Ishikawa (cell line): Measurements from ENCODE around the gene PCGF2.

Experiments
- CEBPB ChIP-seq: IDR thresholded peaks from 2 replicates; pipeline ENCODE4 v1.6.1; 2012
- CREB1 ChIP-seq: IDR thresholded peaks from 2 replicates; pipeline ENCODE4 v1.6.1; 2012; ENCODE audit warnings: low read depth
- EGR1 ChIP-seq: IDR thresholded peaks from 2 replicates; pipeline ENCODE4 v1.6.1; 2012
- EP300 ChIP-seq: IDR thresholded peaks from 2 replicates; pipeline ENCODE4 v1.6.1; 2012; ENCODE audit warnings: borderline replicate concordance
- FOXM1 ChIP-seq: IDR thresholded peaks from 2 replicates; pipeline ENCODE4 v1.6.1; 2012; ENCODE audit warnings: low read depth, borderline replicate concordance
- NFIC ChIP-seq: IDR thresholded peaks from 2 replicates; pipeline ENCODE4 v1.6.1; 2012
- RAD21 ChIP-seq: IDR thresholded peaks from 2 replicates; pipeline ENCODE4 v1.6.1; 2012; ENCODE audit warnings: low read depth
- TAF1 ChIP-seq: IDR thresholded peaks from 2 replicates; pipeline ENCODE4 v1.6.1; 2012; ENCODE audit warnings: low read depth, mild to moderate bottlenecking
- TCF12 ChIP-seq: IDR thresholded peaks from 2 replicates; pipeline ENCODE4 v1.6.1; 2012; ENCODE audit warnings: low read depth
- TEAD4 ChIP-seq: IDR thresholded peaks from 2 replicates; pipeline ENCODE4 v1.6.1; 2012
- YY1 ChIP-seq: IDR thresholded peaks from 2 replicates; pipeline ENCODE4 v1.6.1; 2012; ENCODE audit warnings: low read depth
- ZBTB7A ChIP-seq: IDR thresholded peaks from 2 replicates; pipeline ENCODE4 v1.6.1; 2012; ENCODE audit warnings: low read depth
- TF ChIP-seq, protein P1 (sequence below): IDR thresholded peaks from 2 replicates; pipeline ENCODE4 v1.6.1; 2012; ENCODE audit warnings: low read depth, mild to moderate bottlenecking
- TF ChIP-seq, protein P2 (sequence below): IDR thresholded peaks from 2 replicates; pipeline ENCODE4 v1.6.1; 2012
- TF ChIP-seq, protein P3 (sequence below): IDR thresholded peaks from 2 replicates; pipeline ENCODE4 v1.6.1; 2012

The PCGF2 gene

DNA sequence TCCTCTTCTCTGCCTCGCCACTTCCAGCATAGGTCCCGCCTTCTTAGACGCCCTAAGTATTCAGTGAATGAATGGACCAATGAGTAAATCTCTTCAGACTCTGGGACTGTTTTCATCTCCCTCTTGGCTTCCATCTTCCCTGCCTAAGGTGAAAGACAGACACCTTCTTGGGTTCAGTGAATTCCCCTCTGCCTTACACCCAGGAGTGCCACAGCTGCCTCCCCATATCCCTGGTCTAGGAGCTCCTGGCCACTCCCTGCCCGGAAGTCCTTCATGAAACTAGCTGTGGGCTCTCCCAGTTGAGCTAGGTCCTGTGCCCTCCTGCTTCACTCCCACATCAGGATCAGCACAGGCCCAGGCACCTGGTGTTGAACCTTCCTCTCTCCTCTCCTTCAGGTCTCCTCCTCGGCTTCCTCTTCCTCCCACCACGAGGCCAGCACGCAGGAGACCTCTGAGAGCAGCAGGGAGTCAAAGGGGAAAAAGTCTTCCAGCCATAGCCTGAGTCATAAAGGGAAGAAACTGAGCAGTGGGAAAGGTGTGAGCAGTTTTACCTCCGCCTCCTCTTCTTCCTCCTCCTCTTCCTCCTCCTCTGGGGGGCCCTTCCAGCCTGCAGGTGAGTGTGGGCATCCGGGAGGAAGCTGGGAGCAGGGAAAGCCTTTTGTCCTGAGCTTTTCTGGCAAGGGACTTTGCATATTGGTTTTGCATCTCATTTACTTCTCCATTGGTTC lies 32.8 kb downstream of the PCGF2 start:
- TF ChIP-seq ZBTB7A (no peak), EP300 (no peak), RAD21 (no peak), EGR1 (no peak), TEAD4 (no peak), FOXM1 (no peak), CEBPB (no peak), YY1 (no peak)
- TF ChIP-seq, protein P1, sequence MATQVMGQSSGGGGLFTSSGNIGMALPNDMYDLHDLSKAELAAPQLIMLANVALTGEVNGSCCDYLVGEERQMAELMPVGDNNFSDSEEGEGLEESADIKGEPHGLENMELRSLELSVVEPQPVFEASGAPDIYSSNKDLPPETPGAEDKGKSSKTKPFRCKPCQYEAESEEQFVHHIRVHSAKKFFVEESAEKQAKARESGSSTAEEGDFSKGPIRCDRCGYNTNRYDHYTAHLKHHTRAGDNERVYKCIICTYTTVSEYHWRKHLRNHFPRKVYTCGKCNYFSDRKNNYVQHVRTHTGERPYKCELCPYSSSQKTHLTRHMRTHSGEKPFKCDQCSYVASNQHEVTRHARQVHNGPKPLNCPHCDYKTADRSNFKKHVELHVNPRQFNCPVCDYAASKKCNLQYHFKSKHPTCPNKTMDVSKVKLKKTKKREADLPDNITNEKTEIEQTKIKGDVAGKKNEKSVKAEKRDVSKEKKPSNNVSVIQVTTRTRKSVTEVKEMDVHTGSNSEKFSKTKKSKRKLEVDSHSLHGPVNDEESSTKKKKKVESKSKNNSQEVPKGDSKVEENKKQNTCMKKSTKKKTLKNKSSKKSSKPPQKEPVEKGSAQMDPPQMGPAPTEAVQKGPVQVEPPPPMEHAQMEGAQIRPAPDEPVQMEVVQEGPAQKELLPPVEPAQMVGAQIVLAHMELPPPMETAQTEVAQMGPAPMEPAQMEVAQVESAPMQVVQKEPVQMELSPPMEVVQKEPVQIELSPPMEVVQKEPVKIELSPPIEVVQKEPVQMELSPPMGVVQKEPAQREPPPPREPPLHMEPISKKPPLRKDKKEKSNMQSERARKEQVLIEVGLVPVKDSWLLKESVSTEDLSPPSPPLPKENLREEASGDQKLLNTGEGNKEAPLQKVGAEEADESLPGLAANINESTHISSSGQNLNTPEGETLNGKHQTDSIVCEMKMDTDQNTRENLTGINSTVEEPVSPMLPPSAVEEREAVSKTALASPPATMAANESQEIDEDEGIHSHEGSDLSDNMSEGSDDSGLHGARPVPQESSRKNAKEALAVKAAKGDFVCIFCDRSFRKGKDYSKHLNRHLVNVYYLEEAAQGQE: no peak
- TF ChIP-seq, protein P2, sequence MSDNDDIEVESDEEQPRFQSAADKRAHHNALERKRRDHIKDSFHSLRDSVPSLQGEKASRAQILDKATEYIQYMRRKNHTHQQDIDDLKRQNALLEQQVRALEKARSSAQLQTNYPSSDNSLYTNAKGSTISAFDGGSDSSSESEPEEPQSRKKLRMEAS: no peak

DNA sequence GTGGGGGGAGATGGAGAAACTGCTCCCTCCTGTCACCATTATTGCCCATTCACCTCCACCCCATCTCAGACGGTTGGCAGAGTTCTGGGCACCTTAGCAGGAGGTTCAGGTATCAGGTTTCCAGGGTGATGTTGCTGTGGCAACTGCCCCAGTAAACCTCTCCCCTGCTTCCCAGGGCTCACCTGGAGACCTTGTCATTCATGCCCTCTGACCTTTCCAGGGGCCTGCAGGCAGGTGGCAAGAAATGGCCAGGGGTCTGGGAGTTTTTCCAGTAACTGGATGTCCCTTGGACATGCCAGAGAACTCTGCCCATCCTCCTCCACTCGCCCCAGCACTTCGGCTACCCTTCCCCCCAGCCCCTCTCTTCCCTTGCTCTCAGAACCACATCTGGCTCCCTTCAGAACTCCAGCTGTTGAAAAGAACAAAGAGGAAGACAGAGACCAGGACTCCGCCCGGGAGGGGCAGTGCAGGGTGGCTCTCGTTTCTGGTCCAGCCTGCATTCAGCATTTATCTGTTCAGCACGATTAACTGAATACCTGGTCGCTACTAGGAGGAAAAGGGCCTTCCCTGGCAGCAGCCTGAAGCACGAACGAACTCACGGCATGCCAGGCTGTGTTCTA lies 34.6 kb downstream of the PCGF2 start:
- no peak for TF ChIP-seq TEAD4
- TF ChIP-seq YY1: no peak
- TF ChIP-seq EGR1: no peak
- TF ChIP-seq, protein P3, sequence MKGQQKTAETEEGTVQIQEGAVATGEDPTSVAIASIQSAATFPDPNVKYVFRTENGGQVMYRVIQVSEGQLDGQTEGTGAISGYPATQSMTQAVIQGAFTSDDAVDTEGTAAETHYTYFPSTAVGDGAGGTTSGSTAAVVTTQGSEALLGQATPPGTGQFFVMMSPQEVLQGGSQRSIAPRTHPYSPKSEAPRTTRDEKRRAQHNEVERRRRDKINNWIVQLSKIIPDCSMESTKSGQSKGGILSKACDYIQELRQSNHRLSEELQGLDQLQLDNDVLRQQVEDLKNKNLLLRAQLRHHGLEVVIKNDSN: no peak
- no peak for TF ChIP-seq NFIC
- TF ChIP-seq ZBTB7A: no peak
- TF ChIP-seq EP300: no peak
- no peak for TF ChIP-seq RAD21
- TF ChIP-seq FOXM1: no peak
- TF ChIP-seq, protein P1: no peak
- no peak for TF ChIP-seq CEBPB
- no peak for TF ChIP-seq TAF1
- TF ChIP-seq, protein P2: no peak
- TF ChIP-seq CREB1: no peak
- no peak for TF ChIP-seq TCF12

DNA sequence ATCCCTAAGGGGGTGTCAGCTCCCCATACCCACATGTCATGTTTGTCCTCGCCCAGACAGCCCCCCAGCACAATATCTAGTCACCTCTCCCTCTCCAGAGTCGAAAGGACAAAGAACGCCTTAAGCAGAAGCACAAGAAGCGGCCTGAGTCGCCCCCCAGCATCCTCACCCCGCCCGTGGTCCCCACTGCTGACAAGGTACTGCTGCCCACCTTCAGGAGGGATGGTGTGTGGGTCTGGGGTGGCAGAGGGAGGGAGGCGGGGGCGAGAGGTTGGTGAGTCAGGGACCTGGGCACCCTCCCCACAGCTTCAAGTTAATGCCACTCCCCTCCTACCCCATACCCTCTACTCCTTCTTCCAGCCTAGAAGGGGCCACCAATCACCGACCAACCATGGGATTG lies 35.5 kb downstream of the PCGF2 start:
- TF ChIP-seq, protein P2: no peak
- TF ChIP-seq RAD21: no peak
- no peak for TF ChIP-seq FOXM1
- no peak for TF ChIP-seq CREB1
- TF ChIP-seq, protein P3: no peak
- TF ChIP-seq TEAD4: no peak
- no peak for TF ChIP-seq CEBPB
- TF ChIP-seq ZBTB7A: no peak
- TF ChIP-seq, protein P1: no peak
- TF ChIP-seq TCF12: no peak
- no peak for TF ChIP-seq EP300
- no peak for TF ChIP-seq YY1

DNA sequence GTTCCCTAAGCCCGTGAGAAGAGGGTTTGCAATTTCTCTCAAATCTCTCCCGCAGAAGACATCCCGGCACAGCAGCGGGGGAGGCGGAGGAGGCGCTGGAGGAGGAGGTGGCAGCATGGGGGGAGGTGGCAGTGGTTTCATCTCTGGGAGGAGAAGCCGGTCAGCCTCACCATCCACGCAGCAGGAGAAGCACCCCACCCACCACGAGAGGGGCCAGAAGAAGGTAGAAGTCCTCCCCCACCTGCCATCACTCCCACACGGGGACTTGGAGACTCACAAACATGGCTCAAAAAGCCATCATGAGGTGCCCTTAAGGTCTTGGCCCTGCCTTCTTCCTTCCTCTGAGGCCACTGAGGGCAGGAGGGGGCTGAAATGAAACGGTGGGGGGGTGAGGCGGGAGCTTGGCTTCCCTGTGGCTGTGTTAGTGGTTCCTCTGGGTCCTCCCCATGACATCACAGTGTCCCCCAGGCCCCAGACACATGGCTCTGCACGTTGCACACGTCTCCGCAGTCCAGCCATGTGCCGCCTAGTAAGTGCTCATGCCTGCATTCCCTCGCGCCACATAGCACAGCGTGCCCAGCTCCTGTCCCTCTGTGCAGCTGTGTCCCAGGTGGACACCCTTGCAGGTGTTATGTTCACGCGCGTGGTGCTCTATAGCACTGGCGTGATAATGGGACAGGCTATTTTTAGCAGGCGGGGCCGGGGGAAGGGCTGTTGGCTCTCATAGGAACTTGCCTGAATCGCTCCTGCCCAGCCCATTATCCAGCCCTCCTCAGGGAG lies 36.2 kb downstream of the PCGF2 start:
- TF ChIP-seq YY1: no peak
- no peak for TF ChIP-seq NFIC
- TF ChIP-seq TAF1: no peak
- no peak for TF ChIP-seq TEAD4
- no peak for TF ChIP-seq CREB1
